RWPE2 (cell line): ENCODE results near the gene AGPAT4.

Experiments used
- ATAC-seq: fragments of 200-7000 bp; cut with Tn5 transposase; 3 replicates; pipeline ENCODE4 v1.9.1; 2021; ENCODE audit warnings: low read depth
- DNase-seq: peaks from one replicate; pipeline ENCODE4 v3.0.0-alpha.2; 2020; ENCODE audit warnings: low spot score
- H3K27ac ChIP-seq: fragments of 450-650 bp; 2 replicates; pipeline ENCODE4 v1.5.1; 2017; ENCODE audit warnings: mild to moderate bottlenecking; ENCODE audit not compliant: poor library complexity, severe bottlenecking
- H3K27me3 ChIP-seq: fragments of 250-450 bp; sonication (Bioruptor Pico); 2 replicates; pipeline ENCODE4 v1.5.1; 2021; ENCODE audit warnings: mild to moderate bottlenecking, moderate library complexity; ENCODE audit not compliant: insufficient read depth, poor library complexity, severe bottlenecking
- H3K36me3 ChIP-seq: fragments of 250-450 bp; sonication (Bioruptor Pico); 2 replicates; pipeline ENCODE4 v1.5.1; 2020; ENCODE audit warnings: low read depth, mild to moderate bottlenecking, moderate library complexity
- H3K4me1 ChIP-seq: fragments of 250-450 bp; sonication (Bioruptor Pico); 2 replicates; pipeline ENCODE4 v1.5.1; 2021; ENCODE audit warnings: mild to moderate bottlenecking, moderate library complexity; ENCODE audit not compliant: insufficient read depth, poor library complexity, severe bottlenecking
- H3K4me3 ChIP-seq: fragments of 250-450 bp; sonication (Bioruptor Pico); 2 replicates; pipeline ENCODE4 v1.5.1; 2021; ENCODE audit warnings: mild to moderate bottlenecking, moderate library complexity; ENCODE audit not compliant: severe bottlenecking
- H3K9me3 ChIP-seq: fragments of 250-450 bp; sonication (Bioruptor Pico); 2 replicates; pipeline ENCODE4 v1.5.1; 2021; ENCODE audit warnings: mild to moderate bottlenecking, moderate library complexity; ENCODE audit not compliant: severe bottlenecking
- TF ChIP-seq, protein P1 (sequence below): fragments of 450-650 bp; IDR thresholded peaks from one replicate; pipeline ENCODE4 v1.5.1; 2017; ENCODE audit warnings: mild to moderate bottlenecking, moderate library complexity; ENCODE audit not compliant: poor library complexity, severe bottlenecking

Gene AGPAT4

DNA sequence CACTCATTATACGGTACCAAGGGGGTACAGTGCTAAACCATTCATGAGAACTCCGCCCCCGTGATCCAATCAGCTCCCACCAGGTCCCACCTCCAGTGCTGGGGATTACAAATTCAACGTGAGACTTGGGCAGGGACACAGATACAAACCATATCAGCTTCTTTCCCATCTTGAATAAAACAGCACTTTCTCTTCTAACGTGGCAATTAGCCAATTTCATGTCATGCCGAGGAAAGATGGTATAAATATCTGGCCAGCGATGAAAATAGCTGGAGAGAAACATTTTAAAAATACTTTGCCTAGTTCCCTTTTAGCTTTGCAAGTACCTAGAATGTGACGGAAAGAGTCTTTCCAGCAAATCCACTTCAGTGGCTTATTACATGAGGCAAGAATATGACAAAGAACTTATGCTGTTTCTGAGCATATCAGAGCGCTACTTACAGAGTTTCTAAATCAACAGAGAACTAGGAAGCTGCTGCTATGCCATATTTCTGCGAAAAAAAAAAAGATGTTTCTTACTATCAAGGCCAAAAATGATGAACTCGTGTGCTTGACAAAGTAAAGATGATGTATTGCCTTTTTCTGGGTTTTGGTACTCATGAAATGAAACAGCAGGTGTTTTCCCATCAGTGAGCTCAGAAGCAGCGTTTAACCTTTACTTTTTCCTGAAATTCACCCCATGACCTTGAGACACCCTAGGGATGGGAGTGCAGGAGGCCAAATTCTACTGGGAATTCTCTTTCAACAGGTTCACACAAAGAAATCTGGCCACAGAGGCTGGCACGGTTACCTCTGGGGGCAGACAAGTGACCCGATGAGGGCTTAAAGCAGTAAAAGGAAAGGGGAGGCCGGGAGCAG, 37.9 kb downstream of the AGPAT4 start:
- no peak for ATAC-seq
- TF ChIP-seq, protein P1, sequence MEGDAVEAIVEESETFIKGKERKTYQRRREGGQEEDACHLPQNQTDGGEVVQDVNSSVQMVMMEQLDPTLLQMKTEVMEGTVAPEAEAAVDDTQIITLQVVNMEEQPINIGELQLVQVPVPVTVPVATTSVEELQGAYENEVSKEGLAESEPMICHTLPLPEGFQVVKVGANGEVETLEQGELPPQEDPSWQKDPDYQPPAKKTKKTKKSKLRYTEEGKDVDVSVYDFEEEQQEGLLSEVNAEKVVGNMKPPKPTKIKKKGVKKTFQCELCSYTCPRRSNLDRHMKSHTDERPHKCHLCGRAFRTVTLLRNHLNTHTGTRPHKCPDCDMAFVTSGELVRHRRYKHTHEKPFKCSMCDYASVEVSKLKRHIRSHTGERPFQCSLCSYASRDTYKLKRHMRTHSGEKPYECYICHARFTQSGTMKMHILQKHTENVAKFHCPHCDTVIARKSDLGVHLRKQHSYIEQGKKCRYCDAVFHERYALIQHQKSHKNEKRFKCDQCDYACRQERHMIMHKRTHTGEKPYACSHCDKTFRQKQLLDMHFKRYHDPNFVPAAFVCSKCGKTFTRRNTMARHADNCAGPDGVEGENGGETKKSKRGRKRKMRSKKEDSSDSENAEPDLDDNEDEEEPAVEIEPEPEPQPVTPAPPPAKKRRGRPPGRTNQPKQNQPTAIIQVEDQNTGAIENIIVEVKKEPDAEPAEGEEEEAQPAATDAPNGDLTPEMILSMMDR: no peak
- Histone ChIP-seq H3K27me3 (no peaks in the 10 kb centered on the region), H3K4me3 (no peak overlapping the region), H3K27ac (no peak overlapping the region), H3K4me1 (peaks cover 9% of the 10 kb centered on the region), H3K9me3 (no peaks in the 10 kb centered on the region), H3K36me3 (peaks cover 6% of the 10 kb centered on the region; the same call in 1 of the 2 replicates)
- no peak for DNase-seq

DNA sequence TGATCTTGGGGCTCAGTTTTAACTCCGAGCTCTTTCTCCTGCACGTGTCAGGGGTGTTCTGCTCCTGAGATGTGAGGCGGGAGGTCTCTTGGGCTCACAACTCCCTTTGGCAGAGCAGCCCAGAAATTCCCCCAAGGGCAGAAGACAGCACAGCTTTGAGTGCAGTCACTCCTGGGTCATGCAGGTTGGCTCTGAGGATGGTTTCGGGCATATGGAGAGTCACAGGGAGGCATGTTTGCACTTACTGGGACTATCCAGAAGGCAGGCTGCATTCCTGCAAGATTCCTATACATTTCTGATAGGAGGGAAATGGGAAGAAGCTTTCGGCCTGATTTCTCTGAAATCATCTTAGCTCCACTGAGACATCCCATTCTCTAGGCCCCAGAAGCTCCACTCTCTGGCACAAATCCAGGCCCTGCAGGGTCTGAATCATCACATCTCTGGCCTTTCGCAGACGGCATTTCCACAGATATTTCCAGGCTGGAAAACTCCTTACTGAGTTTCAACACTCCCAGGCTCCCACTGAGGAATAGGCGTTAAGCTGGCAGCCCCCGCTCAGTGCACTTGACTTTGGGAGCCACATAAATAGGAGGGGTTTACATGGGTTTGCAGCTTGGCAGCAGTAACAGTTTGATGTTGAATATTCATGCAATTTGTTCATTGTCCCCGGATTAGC, 39.7 kb downstream of the AGPAT4 start:
- H3K36me3 ChIP-seq: peaks cover 8% of the 10 kb centered on the region; the same call in 1 of the 2 replicates
- no peak overlapping the region for H3K4me3 ChIP-seq
- TF ChIP-seq, protein P1: no peak
- no peaks in the 10 kb centered on the region for H3K27me3 ChIP-seq
- no peak for DNase-seq
- H3K4me1 ChIP-seq: peaks cover 15% of the 10 kb centered on the region
- no peaks in the 10 kb centered on the region for H3K9me3 ChIP-seq
- H3K27ac ChIP-seq: no peak overlapping the region
- peak; percentile 93 for ATAC-seq

DNA sequence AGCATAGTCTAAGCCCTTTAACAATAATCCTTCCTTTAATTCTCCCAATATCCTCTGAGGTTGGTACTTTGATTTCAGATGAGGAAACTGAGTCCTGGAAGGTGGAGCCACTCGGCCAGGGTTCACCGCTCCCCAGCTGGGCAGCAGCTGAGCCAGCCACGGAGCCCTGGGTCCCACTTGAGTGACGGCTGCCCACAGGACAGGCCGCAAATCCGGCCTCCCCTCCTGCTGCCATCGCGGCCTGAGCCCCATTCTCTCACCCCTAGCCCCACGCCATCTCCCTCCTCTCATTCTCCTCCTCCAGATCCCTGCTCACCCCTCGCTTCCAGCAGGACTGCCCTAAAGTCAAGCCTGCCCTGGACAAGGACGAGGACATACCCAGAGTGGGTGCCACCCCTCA, 41.4 kb downstream of the AGPAT4 start:
- Histone ChIP-seq H3K4me1 (peaks cover 20% of the 10 kb centered on the region), H3K27ac (no peak overlapping the region), H3K9me3 (no peaks in the 10 kb centered on the region), H3K36me3 (peaks cover 8% of the 10 kb centered on the region; the same call in 1 of the 2 replicates), H3K27me3 (no peaks in the 10 kb centered on the region), H3K4me3 (no peak overlapping the region)
- ATAC-seq (no peak), DNase-seq (no peak)
- TF ChIP-seq, protein P1: no peak

DNA sequence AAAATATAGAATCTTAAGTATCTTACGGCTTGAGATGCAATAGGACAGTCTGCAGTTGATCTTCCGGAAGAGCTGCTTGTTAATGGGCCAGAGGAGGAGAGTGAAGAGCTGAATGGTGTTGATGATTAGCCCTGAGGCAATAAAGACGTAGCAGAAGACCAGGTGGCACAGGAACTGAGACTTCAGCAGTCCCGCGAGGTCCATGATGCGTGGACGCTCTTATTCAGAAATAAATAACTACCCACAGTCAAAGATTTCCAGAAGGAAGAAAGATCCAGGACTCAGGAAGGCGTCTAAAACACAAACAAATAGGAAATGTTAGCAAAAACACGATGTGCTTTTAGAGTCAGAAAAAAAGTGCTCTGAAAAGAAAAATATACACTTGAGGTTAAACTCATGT, 41.9 kb downstream of the AGPAT4 start:
- H3K4me3 ChIP-seq: no peak overlapping the region
- ATAC-seq (no peak), DNase-seq (no peak)
- no peaks in the 10 kb centered on the region for H3K27me3 ChIP-seq
- peaks cover 8% of the 10 kb centered on the region; the same call in 1 of the 2 replicates for H3K36me3 ChIP-seq
- TF ChIP-seq, protein P1: no peak
- no peaks in the 10 kb centered on the region for H3K9me3 ChIP-seq
- H3K27ac ChIP-seq: no peak overlapping the region
- peaks cover 20% of the 10 kb centered on the region for H3K4me1 ChIP-seq
